ENCODE data around the gene ROGDI. TPM values are rescaled to one million over a fixed set of nuclear protein-coding genes. Genes with fewer than 3 reads are reported as not detected.

The ROGDI gene
- total and polyA plus RNA-seq, 4 donors = 14.6 to 37.1 (median 30.5) TPM

DNA sequence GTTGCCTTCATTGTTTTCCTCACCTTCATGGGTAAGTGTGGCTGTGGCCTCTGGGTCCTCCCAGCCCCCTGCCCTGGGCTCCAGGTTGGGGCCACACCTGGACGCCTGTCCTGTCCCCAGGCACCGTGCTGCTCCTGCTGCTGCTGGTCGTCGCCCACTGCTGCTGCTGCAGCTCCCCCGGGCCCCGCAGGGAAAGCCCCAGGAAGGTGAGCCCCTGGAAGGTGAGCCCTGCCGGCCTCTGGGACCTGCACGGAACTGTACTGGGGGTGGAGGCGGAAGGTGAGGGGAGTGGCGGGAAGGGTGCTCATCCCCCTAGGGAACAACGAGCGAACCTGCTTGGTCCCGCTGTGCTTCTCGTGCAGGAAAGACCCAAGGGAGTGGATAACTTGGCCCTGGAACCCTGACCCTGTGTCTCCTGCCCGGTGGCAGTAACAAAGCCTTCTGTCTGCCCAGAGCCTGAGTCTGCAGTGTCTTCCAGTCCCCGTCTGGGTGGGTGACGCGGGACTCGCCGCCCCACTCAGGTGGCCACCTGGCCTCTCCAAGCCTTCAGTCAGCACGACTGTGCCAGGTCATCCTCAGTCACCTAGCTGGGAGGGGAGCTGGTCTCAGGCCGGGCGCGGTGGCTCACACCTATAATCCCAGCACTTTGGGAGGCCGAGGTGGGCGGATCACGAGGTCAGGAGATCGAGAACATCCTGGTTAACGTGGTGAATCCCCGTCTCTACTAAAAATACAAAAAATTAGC is 6.4 kb downstream of the ROGDI start:
- no peak overlapping the region for H3K9ac ChIP-seq (ENCODE audit: insufficient read depth in 1 of 2, low read length in 2 of 2)
- peaks cover 0 to 5% (median 0%) of the 10 kb centered on the region in 5 donors for H3K4me1 ChIP-seq (ENCODE audit: control insufficient read depth in 5 of 5, insufficient read depth in 5 of 5, low read length in 5 of 5)
- H3K27ac ChIP-seq (ENCODE audit: low read depth in 1 of 2, low read length in 1 of 2) = no peak overlapping the region
- H3K9me3 ChIP-seq (ENCODE audit: control insufficient read depth in 4 of 4, insufficient read depth in 3 of 4, low read length in 3 of 4) = no peaks in the 10 kb centered on the region
- H3K36me3 ChIP-seq (ENCODE audit: control insufficient read depth in 4 of 4, insufficient read depth in 4 of 4, low read length in 4 of 4) = peaks cover 0 to 22% (median 12%) of the 10 kb centered on the region in 4 donors
- no peaks in the 10 kb centered on the region for H3K27me3 ChIP-seq (ENCODE audit: control insufficient read depth in 3 of 3, insufficient read depth in 3 of 3, low read length in 2 of 3)
- DNase-seq (no peak), ATAC-seq (ENCODE audit: insufficient read depth, low FRiP score) (no peak)
- peak overlapping the region; percentile 12 for H3K4me3 ChIP-seq
- TF ChIP-seq, protein P1, sequence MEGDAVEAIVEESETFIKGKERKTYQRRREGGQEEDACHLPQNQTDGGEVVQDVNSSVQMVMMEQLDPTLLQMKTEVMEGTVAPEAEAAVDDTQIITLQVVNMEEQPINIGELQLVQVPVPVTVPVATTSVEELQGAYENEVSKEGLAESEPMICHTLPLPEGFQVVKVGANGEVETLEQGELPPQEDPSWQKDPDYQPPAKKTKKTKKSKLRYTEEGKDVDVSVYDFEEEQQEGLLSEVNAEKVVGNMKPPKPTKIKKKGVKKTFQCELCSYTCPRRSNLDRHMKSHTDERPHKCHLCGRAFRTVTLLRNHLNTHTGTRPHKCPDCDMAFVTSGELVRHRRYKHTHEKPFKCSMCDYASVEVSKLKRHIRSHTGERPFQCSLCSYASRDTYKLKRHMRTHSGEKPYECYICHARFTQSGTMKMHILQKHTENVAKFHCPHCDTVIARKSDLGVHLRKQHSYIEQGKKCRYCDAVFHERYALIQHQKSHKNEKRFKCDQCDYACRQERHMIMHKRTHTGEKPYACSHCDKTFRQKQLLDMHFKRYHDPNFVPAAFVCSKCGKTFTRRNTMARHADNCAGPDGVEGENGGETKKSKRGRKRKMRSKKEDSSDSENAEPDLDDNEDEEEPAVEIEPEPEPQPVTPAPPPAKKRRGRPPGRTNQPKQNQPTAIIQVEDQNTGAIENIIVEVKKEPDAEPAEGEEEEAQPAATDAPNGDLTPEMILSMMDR (IDR thresholded peaks at IDR 0.05; ENCODE audit: control extremely low read depth, extremely low read depth) = no peak
- 93 to 96% methylated on average over 29 to 30 of the region's 30 CpGs for WGBS, 2 donors

DNA sequence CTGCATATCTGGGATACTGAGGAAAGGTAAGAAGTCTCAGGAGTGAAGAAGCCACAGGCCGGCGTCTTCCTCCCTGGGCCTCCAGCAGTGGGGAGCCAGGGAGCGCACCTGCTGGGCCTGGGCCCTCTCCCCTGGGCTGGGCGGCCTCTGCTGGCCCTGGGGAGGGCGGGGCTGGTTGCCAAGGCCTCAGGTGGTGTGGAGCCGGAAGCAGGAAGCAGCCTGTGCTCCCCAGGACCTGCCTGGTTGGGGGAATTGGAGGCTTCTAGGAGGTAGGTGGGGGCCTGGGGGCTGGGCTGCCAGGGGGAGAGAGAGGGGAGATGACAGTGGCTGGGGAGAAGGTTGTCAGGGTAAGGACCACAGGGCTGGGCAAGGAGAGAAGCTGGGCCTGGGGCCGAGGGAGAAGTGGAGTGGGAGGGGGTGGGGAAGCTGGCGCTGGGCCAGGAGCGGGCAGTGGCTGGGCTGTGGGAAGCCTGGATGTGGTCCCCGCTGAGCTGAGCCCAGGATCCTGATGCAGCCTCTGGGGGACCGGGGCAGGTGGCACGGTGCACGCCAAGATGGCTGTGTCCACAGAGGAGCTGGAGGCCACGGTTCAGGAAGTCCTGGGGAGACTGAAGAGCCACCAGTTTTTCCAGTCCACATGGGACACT is 7.1 kb downstream of the ROGDI start, which contains the start of gene SMIM22:
TSS of gene SMIM22 (plus strand) at position 189 of the 647 bp plus-strand sequence. CDS start at position 555, 366 bp downstream.
- peak; percentile 63 for ATAC-seq (ENCODE audit: insufficient read depth, low FRiP score)
- Histone ChIP-seq H3K9ac (ENCODE audit: insufficient read depth in 1 of 2, low read length in 2 of 2) (no peak within 1 kb of the TSS), H3K36me3 (ENCODE audit: control insufficient read depth in 4 of 4, insufficient read depth in 4 of 4, low read length in 4 of 4) (peaks cover 0 to 22% (median 12%) of the 10 kb centered on the region in 4 donors), H3K9me3 (ENCODE audit: control insufficient read depth in 4 of 4, insufficient read depth in 3 of 4, low read length in 3 of 4) (no peaks in the 10 kb centered on the region), H3K27ac (ENCODE audit: low read depth in 1 of 2, low read length in 1 of 2) (no peak within 1 kb of the TSS), H3K4me1 (ENCODE audit: control insufficient read depth in 5 of 5, insufficient read depth in 5 of 5, low read length in 5 of 5) (no peaks in the 10 kb centered on the region), H3K4me3 (peak within 1 kb of the TSS; percentile 12), H3K27me3 (ENCODE audit: control insufficient read depth in 3 of 3, insufficient read depth in 3 of 3, low read length in 2 of 3) (no peaks in the 10 kb centered on the region)
- DNase-seq = peak in 1 of 3 donors; percentile 35
- TF ChIP-seq, protein P1 (IDR thresholded peaks at IDR 0.05; ENCODE audit: control extremely low read depth, extremely low read depth) = no peak
- 70 to 81% methylated on average over 14 of the region's 14 CpGs for WGBS, 2 donors

DNA sequence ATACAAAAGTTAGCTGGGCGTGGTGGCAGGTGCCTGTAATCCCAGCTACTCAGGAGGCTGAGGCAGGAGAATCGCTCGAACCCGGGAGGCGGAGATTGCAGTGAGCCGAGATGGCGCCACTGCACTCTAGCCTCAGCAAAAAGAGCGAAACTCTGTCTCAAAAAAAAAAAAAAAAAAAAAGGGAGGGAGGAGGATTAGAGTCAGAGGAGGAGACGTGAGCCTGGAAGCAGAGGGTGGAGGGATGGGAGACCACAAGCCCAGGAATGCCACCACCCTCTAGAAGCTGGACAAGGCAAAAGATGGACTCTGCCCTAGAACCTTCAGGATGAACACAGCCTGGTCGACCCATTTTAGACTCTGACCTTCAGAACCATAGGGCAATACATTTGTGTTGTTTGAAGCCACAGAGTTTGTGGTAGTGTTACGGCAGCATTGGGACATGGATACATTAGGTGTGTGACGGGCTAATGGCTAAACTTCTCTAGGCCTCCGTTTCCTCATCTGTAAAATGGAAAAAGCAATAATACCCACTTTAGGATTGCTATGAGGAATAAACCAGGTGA is 9.4 kb downstream of the ROGDI start:
- DNase-seq (no peak), ATAC-seq (ENCODE audit: insufficient read depth, low FRiP score) (no peak)
- H3K9ac ChIP-seq (ENCODE audit: insufficient read depth in 1 of 2, low read length in 2 of 2) = no peak overlapping the region
- no peaks in the 10 kb centered on the region for H3K27me3 ChIP-seq (ENCODE audit: control insufficient read depth in 3 of 3, insufficient read depth in 3 of 3, low read length in 2 of 3)
- H3K36me3 ChIP-seq (ENCODE audit: control insufficient read depth in 4 of 4, insufficient read depth in 4 of 4, low read length in 4 of 4) = peaks cover 0 to 12% (median 5%) of the 10 kb centered on the region in 4 donors
- H3K9me3 ChIP-seq (ENCODE audit: control insufficient read depth in 4 of 4, insufficient read depth in 3 of 4, low read length in 3 of 4) = no peaks in the 10 kb centered on the region
- TF ChIP-seq, protein P1 (IDR thresholded peaks at IDR 0.05; ENCODE audit: control extremely low read depth, extremely low read depth) = no peak
- no peaks in the 10 kb centered on the region for H3K4me1 ChIP-seq (ENCODE audit: control insufficient read depth in 5 of 5, insufficient read depth in 5 of 5, low read length in 5 of 5)
- H3K27ac ChIP-seq (ENCODE audit: low read depth in 1 of 2, low read length in 1 of 2) = no peak overlapping the region
- no peak overlapping the region for H3K4me3 ChIP-seq
- 80 to 86% methylated on average over 13 of the region's 13 CpGs for WGBS, 2 donors

All from lung (tissue), 12 donors.